Measurements from ENCODE around the gene COL15A1. TPM values are rescaled to one million over a fixed set of nuclear protein-coding genes. Genes with fewer than 3 reads are reported as not detected.

Gene COL15A1
- total and polyA plus RNA-seq, 2 of the 13 experiments (the other 11 are each of a cell fraction or from before 2014, with no cell fraction given): not detected

- TF ChIP-seq, protein P1, sequence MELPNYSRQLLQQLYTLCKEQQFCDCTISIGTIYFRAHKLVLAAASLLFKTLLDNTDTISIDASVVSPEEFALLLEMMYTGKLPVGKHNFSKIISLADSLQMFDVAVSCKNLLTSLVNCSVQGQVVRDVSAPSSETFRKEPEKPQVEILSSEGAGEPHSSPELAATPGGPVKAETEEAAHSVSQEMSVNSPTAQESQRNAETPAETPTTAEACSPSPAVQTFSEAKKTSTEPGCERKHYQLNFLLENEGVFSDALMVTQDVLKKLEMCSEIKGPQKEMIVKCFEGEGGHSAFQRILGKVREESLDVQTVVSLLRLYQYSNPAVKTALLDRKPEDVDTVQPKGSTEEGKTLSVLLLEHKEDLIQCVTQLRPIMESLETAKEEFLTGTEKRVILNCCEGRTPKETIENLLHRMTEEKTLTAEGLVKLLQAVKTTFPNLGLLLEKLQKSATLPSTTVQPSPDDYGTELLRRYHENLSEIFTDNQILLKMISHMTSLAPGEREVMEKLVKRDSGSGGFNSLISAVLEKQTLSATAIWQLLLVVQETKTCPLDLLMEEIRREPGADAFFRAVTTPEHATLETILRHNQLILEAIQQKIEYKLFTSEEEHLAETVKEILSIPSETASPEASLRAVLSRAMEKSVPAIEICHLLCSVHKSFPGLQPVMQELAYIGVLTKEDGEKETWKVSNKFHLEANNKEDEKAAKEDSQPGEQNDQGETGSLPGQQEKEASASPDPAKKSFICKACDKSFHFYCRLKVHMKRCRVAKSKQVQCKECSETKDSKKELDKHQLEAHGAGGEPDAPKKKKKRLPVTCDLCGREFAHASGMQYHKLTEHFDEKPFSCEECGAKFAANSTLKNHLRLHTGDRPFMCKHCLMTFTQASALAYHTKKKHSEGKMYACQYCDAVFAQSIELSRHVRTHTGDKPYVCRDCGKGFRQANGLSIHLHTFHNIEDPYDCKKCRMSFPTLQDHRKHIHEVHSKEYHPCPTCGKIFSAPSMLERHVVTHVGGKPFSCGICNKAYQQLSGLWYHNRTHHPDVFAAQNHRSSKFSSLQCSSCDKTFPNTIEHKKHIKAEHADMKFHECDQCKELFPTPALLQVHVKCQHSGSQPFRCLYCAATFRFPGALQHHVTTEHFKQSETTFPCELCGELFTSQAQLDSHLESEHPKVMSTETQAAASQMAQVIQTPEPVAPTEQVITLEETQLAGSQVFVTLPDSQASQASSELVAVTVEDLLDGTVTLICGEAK (IDR thresholded peaks at IDR 0.05): no peak
- TF ChIP-seq, protein P1 (CRISPR knock-in tag; IDR thresholded peaks at IDR 0.05): no peak
- TF ChIP-seq, protein P2, sequence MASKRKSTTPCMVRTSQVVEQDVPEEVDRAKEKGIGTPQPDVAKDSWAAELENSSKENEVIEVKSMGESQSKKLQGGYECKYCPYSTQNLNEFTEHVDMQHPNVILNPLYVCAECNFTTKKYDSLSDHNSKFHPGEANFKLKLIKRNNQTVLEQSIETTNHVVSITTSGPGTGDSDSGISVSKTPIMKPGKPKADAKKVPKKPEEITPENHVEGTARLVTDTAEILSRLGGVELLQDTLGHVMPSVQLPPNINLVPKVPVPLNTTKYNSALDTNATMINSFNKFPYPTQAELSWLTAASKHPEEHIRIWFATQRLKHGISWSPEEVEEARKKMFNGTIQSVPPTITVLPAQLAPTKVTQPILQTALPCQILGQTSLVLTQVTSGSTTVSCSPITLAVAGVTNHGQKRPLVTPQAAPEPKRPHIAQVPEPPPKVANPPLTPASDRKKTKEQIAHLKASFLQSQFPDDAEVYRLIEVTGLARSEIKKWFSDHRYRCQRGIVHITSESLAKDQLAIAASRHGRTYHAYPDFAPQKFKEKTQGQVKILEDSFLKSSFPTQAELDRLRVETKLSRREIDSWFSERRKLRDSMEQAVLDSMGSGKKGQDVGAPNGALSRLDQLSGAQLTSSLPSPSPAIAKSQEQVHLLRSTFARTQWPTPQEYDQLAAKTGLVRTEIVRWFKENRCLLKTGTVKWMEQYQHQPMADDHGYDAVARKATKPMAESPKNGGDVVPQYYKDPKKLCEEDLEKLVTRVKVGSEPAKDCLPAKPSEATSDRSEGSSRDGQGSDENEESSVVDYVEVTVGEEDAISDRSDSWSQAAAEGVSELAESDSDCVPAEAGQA (IDR thresholded peaks at IDR 0.05; ENCODE audit: low read depth): no peak
- TF ChIP-seq, protein P2 (CRISPR knock-in tag; IDR thresholded peaks at IDR 0.05; ENCODE audit: borderline replicate concordance): no peak
- TF ChIP-seq LCORL (IDR thresholded peaks at IDR 0.05): no peak
- TF ChIP-seq LCORL (CRISPR knock-in tag; IDR thresholded peaks at IDR 0.05): no peak
- TF ChIP-seq ZNF709 (CRISPR knock-in tag; IDR thresholded peaks at IDR 0.05): no peak
- TF ChIP-seq MAF1 (CRISPR knock-in tag; IDR thresholded peaks at IDR 0.05; ENCODE audit: borderline replicate concordance): no peak
- no peak for TF ChIP-seq RFX1 (IDR thresholded peaks at IDR 0.05)
- no peak for TF ChIP-seq GRHL1 (CRISPR knock-in tag; conservative IDR thresholded peaks at IDR 0.05)
Observed at GRCh38 chr9:98978231-98978681, 34.5 kb downstream of the COL15A1 start (continued).
